GM10266 (cell line): Measurements from ENCODE around the gene SETD1A.

Experiments
- DNase-seq: peaks from one replicate; pipeline ENCODE4 v3.0.0; 2012; ENCODE audit errors: extremely low spot score
- CTCF ChIP-seq: IDR thresholded peaks from 2 replicates; pipeline ENCODE4 v1.5.1; 2012; ENCODE audit warnings: mild to moderate bottlenecking, low read depth; ENCODE audit not compliant: control insufficient read depth, insufficient read depth; ENCODE audit errors: missing control alignments

SETD1A gene

DNA sequence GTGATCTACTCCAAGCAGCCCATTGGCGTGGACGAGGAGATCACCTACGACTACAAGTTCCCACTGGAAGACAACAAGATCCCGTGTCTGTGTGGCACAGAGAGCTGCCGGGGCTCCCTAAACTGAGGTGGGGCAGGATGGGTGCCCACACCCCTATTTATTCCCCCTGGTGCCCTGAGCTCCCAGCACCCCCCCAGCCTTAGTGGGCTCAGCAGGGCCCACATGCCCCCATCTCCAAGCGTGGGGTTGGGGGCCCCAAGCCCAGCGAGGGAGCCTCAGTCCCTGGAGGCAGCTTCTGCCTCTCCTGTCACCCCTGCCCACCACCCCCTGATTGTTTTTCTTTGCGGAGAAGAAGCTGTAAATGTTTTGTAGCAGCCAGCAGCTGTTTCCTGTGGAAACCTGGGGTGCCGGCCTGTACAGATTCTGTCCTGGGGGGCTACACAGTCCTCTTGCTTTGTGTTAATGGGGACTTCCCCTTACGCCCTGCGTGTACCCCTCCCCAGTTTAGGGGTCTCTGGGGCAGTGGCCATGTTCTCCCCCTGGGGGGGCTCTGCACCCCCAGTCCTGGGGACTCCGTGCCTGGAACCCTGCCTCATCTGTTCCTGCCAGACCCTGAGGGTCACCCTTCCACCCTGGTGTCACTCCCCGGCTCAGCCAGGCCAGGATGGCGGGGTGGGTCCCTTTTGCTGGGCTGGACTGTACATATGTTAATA, 26.5 kb downstream of the SETD1A start:
- no peak for TF ChIP-seq CTCF
- no peak for DNase-seq

DNA sequence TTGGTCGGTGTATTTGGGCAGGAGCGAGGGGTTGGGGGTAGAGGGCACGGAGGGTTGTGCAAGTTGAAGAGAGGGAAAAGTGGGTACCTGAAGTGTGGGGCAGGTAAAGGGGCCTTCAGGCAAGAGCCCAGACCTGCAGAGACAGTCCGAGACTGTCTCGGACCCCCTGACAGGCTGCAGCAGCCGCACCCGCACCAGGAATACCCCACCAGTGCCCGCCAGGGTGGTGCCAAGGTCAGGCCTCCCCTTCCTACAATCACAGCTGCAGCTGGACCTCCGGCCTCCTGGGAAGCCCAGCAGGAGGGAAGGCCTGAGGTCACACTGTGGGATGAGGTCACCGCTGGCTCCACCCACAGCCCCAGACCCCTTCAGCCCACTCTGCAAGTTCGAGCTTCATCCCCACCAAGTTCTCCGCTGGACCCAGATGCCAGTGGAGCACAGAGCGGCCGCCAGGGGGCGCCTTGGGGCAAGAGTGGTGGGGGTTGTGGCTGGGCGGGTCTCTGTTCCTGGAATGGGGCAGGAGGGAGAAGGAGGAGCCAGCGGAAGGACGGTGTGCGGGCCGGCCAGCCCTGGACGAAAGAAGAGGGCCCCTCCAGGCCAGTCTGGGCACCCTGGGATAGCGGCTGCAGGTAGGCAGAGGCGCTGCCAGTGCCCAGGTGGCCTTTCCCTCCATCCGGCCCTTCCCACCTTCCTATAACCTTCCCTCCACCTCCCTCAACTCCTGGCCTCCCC, 27.3 kb downstream of the SETD1A start, which contains the start of gene HSD3B7:
HSD3B7 (plus strand) TSS at position 539 of the 732 bp plus-strand sequence. CDS start 452 bp downstream, outside the sequence.
- peak; percentile 93 for DNase-seq
- peak; percentile 93 for TF ChIP-seq CTCF

DNA sequence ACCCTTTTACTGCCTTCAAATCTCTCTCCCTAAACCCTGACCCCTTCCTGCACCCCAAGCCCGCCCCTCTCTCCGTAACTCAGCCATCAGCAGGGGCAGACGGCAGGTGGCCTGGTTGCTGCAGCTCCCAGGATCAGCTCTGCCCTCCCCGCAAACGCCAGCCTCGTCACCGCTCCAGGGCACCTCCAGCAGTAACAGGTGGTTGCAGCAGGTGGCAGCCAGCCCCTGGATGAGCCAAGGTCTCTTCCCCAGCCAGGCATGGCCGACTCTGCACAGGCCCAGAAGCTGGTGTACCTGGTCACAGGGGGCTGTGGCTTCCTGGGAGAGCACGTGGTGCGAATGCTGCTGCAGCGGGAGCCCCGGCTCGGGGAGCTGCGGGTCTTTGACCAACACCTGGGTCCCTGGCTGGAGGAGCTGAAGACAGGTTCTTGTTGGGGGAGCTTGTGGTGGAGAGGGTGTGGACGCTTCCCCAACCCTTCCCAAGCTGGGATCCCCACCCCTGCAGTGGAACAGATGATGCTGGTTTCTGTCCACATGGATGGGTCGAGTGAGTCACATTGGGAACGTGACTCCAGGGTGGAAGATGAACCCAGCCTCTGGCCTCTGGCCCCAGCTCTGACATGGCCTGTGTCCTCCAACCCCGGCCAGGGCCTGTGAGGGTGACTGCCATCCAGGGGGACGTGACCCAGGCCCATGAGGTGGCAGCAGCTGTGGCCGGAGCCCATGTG, 28.0 kb downstream of the SETD1A start:
- no peak for TF ChIP-seq CTCF
- DNase-seq = no peak

DNA sequence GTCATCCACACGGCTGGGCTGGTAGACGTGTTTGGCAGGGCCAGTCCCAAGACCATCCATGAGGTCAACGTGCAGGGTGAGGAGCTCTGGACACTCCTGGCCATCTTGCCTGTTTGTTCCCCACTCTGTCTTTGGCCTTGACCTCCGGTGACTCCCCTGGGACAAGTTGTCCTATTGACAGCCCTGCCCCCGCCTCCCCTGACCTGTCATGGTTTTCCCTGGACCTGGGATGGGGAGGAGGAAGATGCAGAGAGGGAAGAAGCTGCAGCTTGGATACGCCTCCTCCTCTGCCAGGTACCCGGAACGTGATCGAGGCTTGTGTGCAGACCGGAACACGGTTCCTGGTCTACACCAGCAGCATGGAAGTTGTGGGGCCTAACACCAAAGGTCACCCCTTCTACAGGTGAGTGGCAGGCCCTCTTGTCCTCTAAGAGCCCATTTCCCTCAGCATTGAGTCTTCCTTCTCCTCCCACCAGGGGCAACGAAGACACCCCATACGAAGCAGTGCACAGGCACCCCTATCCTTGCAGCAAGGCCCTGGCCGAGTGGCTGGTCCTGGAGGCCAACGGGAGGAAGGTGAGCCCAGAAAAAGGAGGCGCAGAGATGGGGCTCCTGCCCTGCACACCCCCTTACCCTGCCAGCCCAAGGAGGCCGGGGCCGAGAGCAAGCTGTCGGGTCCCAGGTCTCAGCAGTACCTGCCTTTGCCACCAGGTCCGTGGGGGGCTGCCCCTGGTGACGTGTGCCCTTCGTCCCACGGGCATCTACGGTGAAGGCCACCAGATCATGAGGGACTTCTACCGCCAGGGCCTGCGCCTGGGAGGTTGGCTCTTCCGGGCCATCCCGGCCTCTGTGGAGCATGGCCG, 28.8 kb downstream of the SETD1A start:
- TF ChIP-seq CTCF = no peak
- DNase-seq = no peak

DNA sequence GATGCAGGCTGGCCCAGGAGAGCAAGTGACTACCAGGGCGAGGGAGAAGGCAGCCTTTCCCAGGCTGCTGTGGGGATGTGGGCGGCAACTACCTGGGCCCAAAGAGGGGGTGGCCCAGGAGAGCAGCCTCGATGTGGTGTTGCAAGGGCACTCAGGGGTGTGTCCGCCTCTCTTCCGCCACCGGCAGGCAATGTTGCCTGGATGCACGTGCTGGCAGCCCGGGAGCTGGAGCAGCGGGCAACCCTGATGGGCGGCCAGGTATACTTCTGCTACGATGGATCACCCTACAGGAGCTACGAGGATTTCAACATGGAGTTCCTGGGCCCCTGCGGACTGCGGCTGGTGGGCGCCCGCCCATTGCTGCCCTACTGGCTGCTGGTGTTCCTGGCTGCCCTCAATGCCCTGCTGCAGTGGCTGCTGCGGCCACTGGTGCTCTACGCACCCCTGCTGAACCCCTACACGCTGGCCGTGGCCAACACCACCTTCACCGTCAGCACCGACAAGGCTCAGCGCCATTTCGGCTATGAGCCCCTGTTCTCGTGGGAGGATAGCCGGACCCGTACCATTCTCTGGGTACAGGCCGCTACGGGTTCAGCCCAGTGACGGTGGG, 30.1 kb downstream of the SETD1A start:
- no peak for DNase-seq
- no peak for TF ChIP-seq CTCF

DNA sequence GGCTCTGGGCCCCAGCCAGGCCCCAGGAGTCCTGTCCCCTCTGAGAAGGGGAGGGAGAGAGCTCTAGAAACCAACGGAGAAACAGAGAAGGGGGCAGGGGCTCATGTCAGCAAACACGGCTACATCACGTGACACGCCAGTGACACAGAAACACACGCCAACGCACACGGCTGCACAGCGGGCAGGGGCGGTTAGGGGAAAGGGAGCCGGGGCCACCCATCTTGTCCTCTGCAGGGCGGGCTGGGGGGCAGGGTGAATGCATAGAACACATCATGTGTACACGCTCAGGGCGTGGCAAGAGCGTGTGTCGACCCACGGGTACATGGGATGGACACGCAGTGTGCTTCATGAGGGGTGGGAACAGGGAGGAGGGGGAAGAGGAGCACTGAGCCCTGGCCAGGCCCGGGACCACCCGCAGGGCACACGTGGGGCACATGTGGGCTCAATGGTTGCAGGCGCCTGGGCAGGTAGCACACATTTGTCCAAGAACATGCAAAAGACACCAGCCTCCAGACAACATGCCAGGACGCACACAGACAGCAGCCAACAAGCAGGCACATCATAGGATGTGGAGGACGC, 32.0 kb downstream of the SETD1A start:
- no peak for TF ChIP-seq CTCF
- no peak for DNase-seq
